Measurements from ENCODE around the gene CST4.
"Not testable (repeated sequence)": the region's sequence is repeated elsewhere in the genome, so short reads cannot be mapped to it uniquely, and the experiment has no call there.

Gene CST4

GRCh38 chr20:23688684-23689398 is at the start of gene CST4:
CST4 (minus strand) TSS chr20:23689038; CDS start chr20:23688969, 69 bp downstream.
- not testable (repeated sequence) for DNase-seq (ENCODE audit: low read depth, low spot score)

GRCh38 chr20:23735391-23735790 is 46.6 kb upstream of the CST4 start:
- DNase-seq (ENCODE audit: low read depth, low spot score) = not testable (repeated sequence)

GRCh38 chr20:23734949-23735348 is 46.1 kb upstream of the CST4 start:
- not testable (repeated sequence) for DNase-seq (ENCODE audit: low read depth, low spot score)

GRCh38 chr20:23734440-23734839 is 45.6 kb upstream of the CST4 start:
- DNase-seq (ENCODE audit: low read depth, low spot score) = not testable (repeated sequence)

GRCh38 chr20:23727016-23727415 is 38.2 kb upstream of the CST4 start:
- DNase-seq (ENCODE audit: low read depth, low spot score) = no peak

- no peak for DNase-seq (ENCODE audit: low read depth, low spot score)
These were observed 36.3 kb upstream of the CST4 start for GRCh38 chr20:23725102-23725501.

GRCh38 chr20:23723659-23724307 is 34.9 kb upstream of the CST4 start:
- not testable (repeated sequence) for DNase-seq (ENCODE audit: low read depth, low spot score)

- not testable (repeated sequence) for DNase-seq (ENCODE audit: low read depth, low spot score)
These were observed 34.0 kb upstream of the CST4 start for GRCh38 chr20:23722851-23723250.

- DNase-seq (ENCODE audit: low read depth, low spot score) = no peak
These were observed 33.1 kb upstream of the CST4 start for GRCh38 chr20:23721962-23722361.

GRCh38 chr20:23719351-23719750 is 30.5 kb upstream of the CST4 start:
- DNase-seq (ENCODE audit: low read depth, low spot score) = not testable (repeated sequence)

GRCh38 chr20:23711778-23712177 is 22.9 kb upstream of the CST4 start:
- DNase-seq (ENCODE audit: low read depth, low spot score) = not testable (repeated sequence)

GRCh38 chr20:23710771-23711170 is 21.9 kb upstream of the CST4 start:
- no peak for DNase-seq (ENCODE audit: low read depth, low spot score)

GRCh38 chr20:23705895-23706294 is 17.1 kb upstream of the CST4 start:
- no peak for DNase-seq (ENCODE audit: low read depth, low spot score)

GRCh38 chr20:23702021-23702420 is 13.2 kb upstream of the CST4 start:
- no peak for DNase-seq (ENCODE audit: low read depth, low spot score)

GRCh38 chr20:23700931-23701330 is 12.1 kb upstream of the CST4 start:
- no peak for DNase-seq (ENCODE audit: low read depth, low spot score)

GRCh38 chr20:23697947-23698346 is 9.1 kb upstream of the CST4 start:
- no peak for DNase-seq (ENCODE audit: low read depth, low spot score)

GRCh38 chr20:23695068-23695395 is 6.2 kb upstream of the CST4 start:
- DNase-seq (ENCODE audit: low read depth, low spot score) = not testable (repeated sequence)

- DNase-seq (ENCODE audit: low read depth, low spot score) = not testable (repeated sequence)
These were observed 5.6 kb upstream of the CST4 start for GRCh38 chr20:23694178-23695067.

GRCh38 chr20:23692725-23693619 is 4.1 kb upstream of the CST4 start:
- DNase-seq (ENCODE audit: low read depth, low spot score) = not testable (repeated sequence)

- DNase-seq (ENCODE audit: low read depth, low spot score) = no peak
These were observed 2.8 kb upstream of the CST4 start for GRCh38 chr20:23691675-23692074.

- DNase-seq (ENCODE audit: low read depth, low spot score) = no peak
These were observed 1.7 kb upstream of the CST4 start for GRCh38 chr20:23690581-23690980.

Measured in activated naive CD8-positive, alpha-beta T cell treated with anti-CD3 and anti-CD28 coated beads, Interleukin-2, amount 50 U/mL, for 16 hours (primary cell).